HG03025 (cell line): ENCODE data around the gene ANKS6.
"Not testable (repeated sequence)": the region's sequence is repeated elsewhere in the genome, so short reads cannot be mapped to it uniquely, and the experiment has no call there.

Experiments used
- ATAC-seq: cut with Tn5 transposase; IDR thresholded peaks from one replicate; pipeline ENCODE4 v1.9.1; 2021; ENCODE audit warnings: mild to moderate bottlenecking, moderate library complexity; ENCODE audit not compliant: unreplicated experiment, low FRiP score

ANKS6 gene

GRCh38 chr9:98708103-98708932 lies 88.0 kb downstream of the ANKS6 start:
- ATAC-seq: no peak

GRCh38 chr9:98707166-98708102 lies 88.9 kb downstream of the ANKS6 start:
- no peak for ATAC-seq

- ATAC-seq: no peak
These were observed 89.6 kb downstream of the ANKS6 start for GRCh38 chr9:98706651-98707165.

- no peak for ATAC-seq
These were observed 93.4 kb downstream of the ANKS6 start for GRCh38 chr9:98702835-98703380.

- no peak for ATAC-seq
These were observed 94.0 kb downstream of the ANKS6 start for GRCh38 chr9:98702340-98702739.

- no peak for ATAC-seq
These were observed 94.8 kb downstream of the ANKS6 start for GRCh38 chr9:98701576-98701975.

GRCh38 chr9:98700801-98701200 lies 95.6 kb downstream of the ANKS6 start:
- ATAC-seq: no peak

GRCh38 chr9:98698856-98699255 lies 97.5 kb downstream of the ANKS6 start:
- no peak for ATAC-seq

GRCh38 chr9:98694943-98695342 lies 101.4 kb downstream of the ANKS6 start:
- no peak for ATAC-seq

- ATAC-seq: no peak
These were observed 104.0 kb downstream of the ANKS6 start for GRCh38 chr9:98692392-98692791.

GRCh38 chr9:98691890-98692289 lies 104.5 kb downstream of the ANKS6 start:
- ATAC-seq: no peak

GRCh38 chr9:98690686-98691085 lies 105.7 kb downstream of the ANKS6 start:
- no peak for ATAC-seq

- no peak for ATAC-seq
These were observed 107.5 kb downstream of the ANKS6 start for GRCh38 chr9:98688710-98689495.

- no peak for ATAC-seq
These were observed 108.4 kb downstream of the ANKS6 start for GRCh38 chr9:98687911-98688310.

- no peak for ATAC-seq
These were observed 109.1 kb downstream of the ANKS6 start for GRCh38 chr9:98686961-98687855.

- not testable (repeated sequence) for ATAC-seq
These were observed 111.5 kb downstream of the ANKS6 start for GRCh38 chr9:98684816-98685215.
